ENCODE data around the gene BBS9. TPM values are rescaled to one million over a fixed set of nuclear protein-coding genes. Genes with fewer than 3 reads are reported as not detected.

Gene BBS9
- total and polyA plus RNA-seq, 7 donors = 2.4 to 36.6 (median 30.5) TPM

DNA sequence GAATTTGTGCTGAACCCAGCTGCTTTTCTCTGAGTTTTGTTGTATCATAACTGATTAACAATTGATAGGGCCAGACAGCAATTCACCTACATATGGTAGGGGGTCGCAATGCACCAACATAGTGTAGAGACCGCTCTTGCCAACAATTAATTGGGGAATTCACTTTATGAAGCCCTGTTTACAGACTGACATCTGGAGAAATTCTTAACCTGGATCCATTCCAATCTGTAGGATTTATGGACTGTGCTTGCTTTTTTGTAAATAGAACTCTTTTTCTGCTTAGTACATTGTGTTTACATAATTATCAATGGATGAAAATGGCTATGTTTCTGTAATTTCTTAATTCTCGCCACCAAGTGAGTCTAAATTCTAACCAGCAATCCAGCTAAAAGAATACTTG, 464.2 kb downstream of the BBS9 start:
- H3K36me3 ChIP-seq = no peaks in the 10 kb centered on the region
- no peak for DNase-seq
- H3K27ac ChIP-seq = no peak overlapping the region
- no peaks in the 10 kb centered on the region for H3K27me3 ChIP-seq
- WGBS, 2 donors = 72 to 78% methylated on average over 3 of the region's 3 CpGs
- TF ChIP-seq, protein P1, sequence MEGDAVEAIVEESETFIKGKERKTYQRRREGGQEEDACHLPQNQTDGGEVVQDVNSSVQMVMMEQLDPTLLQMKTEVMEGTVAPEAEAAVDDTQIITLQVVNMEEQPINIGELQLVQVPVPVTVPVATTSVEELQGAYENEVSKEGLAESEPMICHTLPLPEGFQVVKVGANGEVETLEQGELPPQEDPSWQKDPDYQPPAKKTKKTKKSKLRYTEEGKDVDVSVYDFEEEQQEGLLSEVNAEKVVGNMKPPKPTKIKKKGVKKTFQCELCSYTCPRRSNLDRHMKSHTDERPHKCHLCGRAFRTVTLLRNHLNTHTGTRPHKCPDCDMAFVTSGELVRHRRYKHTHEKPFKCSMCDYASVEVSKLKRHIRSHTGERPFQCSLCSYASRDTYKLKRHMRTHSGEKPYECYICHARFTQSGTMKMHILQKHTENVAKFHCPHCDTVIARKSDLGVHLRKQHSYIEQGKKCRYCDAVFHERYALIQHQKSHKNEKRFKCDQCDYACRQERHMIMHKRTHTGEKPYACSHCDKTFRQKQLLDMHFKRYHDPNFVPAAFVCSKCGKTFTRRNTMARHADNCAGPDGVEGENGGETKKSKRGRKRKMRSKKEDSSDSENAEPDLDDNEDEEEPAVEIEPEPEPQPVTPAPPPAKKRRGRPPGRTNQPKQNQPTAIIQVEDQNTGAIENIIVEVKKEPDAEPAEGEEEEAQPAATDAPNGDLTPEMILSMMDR (IDR thresholded peaks at IDR 0.05) = no peak
- TF ChIP-seq POLR2A (IDR thresholded peaks at IDR 0.05) (no peak), EP300 (IDR thresholded peaks at IDR 0.05) (no peak), POLR2AphosphoS5 (IDR thresholded peaks at IDR 0.05) (no peak)
- H3K4me3 ChIP-seq = no peak overlapping the region
- intact Hi-C loops (cut with DNase I) = no loop called here
- H3K4me1 ChIP-seq = peaks cover 0 to 30% (median 17%) of the 10 kb centered on the region in 4 donors
- no peaks in the 10 kb centered on the region for H3K9me3 ChIP-seq

- no peak for TF ChIP-seq EP300 (IDR thresholded peaks at IDR 0.05)
- TF ChIP-seq, protein P1 (IDR thresholded peaks at IDR 0.05) = no peak
- TF ChIP-seq POLR2A (IDR thresholded peaks at IDR 0.05) = no peak
- intact Hi-C loops (cut with DNase I) = no loop called here
- Histone ChIP-seq H3K4me3 (no peak overlapping the region), H3K27me3 (no peaks in the 10 kb centered on the region), H3K27ac (no peak overlapping the region), H3K36me3 (no peaks in the 10 kb centered on the region), H3K4me1 (peaks cover 0 to 22% (median 12%) of the 10 kb centered on the region in 4 donors), H3K9me3 (no peaks in the 10 kb centered on the region)
- DNase-seq = no peak
Measured at GRCh38 chr7:33596686-33597085, 467.3 kb downstream of the BBS9 start.

- H3K4me3 ChIP-seq = no peak overlapping the region
- no peaks in the 10 kb centered on the region for H3K27me3 ChIP-seq
- no peak overlapping the region for H3K27ac ChIP-seq
- DNase-seq = no peak
- no peaks in the 10 kb centered on the region for H3K9me3 ChIP-seq
- no peaks in the 10 kb centered on the region for H3K36me3 ChIP-seq
- TF ChIP-seq POLR2AphosphoS5 (IDR thresholded peaks at IDR 0.05) (no peak), EP300 (IDR thresholded peaks at IDR 0.05) (no peak), POLR2A (IDR thresholded peaks at IDR 0.05) (no peak)
- TF ChIP-seq, protein P1 (IDR thresholded peaks at IDR 0.05) = no peak
- intact Hi-C loops (cut with DNase I) = no loop called here
- peaks cover 0 to 21% (median 10%) of the 10 kb centered on the region in 4 donors for H3K4me1 ChIP-seq
- 94% methylated on average over 1 of the region's 1 CpG for WGBS, 2 donors
Measured at GRCh38 chr7:33597181-33597580, 467.8 kb downstream of the BBS9 start.

DNA sequence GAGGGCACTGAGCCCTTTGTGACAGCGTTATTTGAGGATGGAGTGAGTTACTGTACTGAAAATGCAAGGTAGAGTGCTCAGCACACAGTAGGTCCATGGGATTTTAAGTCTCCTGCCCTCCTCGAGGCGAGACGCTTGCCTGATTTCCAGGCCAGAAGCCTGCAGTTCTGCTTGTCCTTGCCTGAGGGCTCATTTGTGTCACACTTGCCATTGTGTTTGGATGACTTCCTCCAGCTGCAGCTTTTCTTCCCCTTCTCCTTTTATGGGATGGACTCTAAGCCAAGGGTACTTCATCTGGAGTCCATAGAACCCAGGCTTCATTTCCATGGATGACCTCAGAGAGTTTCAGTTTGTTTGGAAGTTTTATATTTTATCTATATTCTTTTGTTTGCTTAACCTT, 471.7 kb downstream of the BBS9 start:
- Histone ChIP-seq H3K36me3 (no peaks in the 10 kb centered on the region), H3K27me3 (no peaks in the 10 kb centered on the region), H3K4me3 (no peak overlapping the region), H3K9me3 (no peaks in the 10 kb centered on the region), H3K27ac (no peak overlapping the region), H3K4me1 (peaks cover 0 to 20% (median 9%) of the 10 kb centered on the region in 4 donors)
- DNase-seq = no peak
- intact Hi-C loops (cut with DNase I) = no loop called here
- 89 to 92% methylated on average over 4 of the region's 4 CpGs for WGBS, 2 donors
- no peak for TF ChIP-seq EP300 (IDR thresholded peaks at IDR 0.05)
- TF ChIP-seq POLR2A (IDR thresholded peaks at IDR 0.05) = no peak
- TF ChIP-seq, protein P1 (IDR thresholded peaks at IDR 0.05) = no peak
- no peak for TF ChIP-seq POLR2AphosphoS5 (IDR thresholded peaks at IDR 0.05)

- Histone ChIP-seq H3K27ac (no peak overlapping the region), H3K4me3 (no peak overlapping the region), H3K27me3 (no peaks in the 10 kb centered on the region), H3K36me3 (no peaks in the 10 kb centered on the region), H3K4me1 (peaks cover 0 to 15% (median 9%) of the 10 kb centered on the region in 4 donors), H3K9me3 (no peaks in the 10 kb centered on the region)
- WGBS, 2 donors = 56 to 67% methylated on average over 2 of the region's 2 CpGs
- intact Hi-C loops (cut with DNase I) = no loop called here
- TF ChIP-seq POLR2A (IDR thresholded peaks at IDR 0.05) = no peak
- TF ChIP-seq, protein P1 (IDR thresholded peaks at IDR 0.05) = no peak
- no peak for DNase-seq
Measured at GRCh38 chr7:33601884-33602283, 472.5 kb downstream of the BBS9 start.
